HG03066 (cell line): ENCODE measurements around the gene OR1J2.
"Not testable (repeated sequence)": the region's sequence is repeated elsewhere in the genome, so short reads cannot be mapped to it uniquely, and the experiment has no call there.

Source experiments
- ATAC-seq: cut with Tn5 transposase; IDR thresholded peaks from one replicate; pipeline ENCODE4 v1.9.1; 2021; ENCODE audit warnings: low read depth; ENCODE audit not compliant: unreplicated experiment

OR1J2 gene, protein sequence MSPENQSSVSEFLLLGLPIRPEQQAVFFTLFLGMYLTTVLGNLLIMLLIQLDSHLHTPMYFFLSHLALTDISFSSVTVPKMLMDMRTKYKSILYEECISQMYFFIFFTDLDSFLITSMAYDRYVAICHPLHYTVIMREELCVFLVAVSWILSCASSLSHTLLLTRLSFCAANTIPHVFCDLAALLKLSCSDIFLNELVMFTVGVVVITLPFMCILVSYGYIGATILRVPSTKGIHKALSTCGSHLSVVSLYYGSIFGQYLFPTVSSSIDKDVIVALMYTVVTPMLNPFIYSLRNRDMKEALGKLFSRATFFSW

DNA sequence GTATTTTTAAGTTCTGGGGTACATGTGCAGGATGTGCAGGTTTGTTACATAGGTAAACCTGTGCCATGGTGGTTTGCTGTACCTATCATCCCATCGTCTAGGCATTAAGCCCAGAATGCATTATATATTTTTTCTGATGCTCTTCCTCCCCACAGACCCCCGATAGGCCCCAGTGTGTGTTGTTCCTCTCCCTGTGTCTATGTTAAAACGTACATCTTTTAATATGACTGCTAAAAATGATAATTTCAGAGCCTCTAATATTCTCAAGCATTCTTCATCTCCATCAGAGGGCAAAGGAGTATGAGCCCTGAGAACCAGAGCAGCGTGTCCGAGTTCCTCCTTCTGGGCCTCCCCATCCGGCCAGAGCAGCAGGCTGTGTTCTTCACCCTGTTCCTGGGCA lies at the start of gene OR1J2:
TSS of gene OR1J2 (plus strand) at position 301 of the 400 bp plus-strand sequence. CDS start at position 301, 0 bp downstream.
- no peak for ATAC-seq

DNA sequence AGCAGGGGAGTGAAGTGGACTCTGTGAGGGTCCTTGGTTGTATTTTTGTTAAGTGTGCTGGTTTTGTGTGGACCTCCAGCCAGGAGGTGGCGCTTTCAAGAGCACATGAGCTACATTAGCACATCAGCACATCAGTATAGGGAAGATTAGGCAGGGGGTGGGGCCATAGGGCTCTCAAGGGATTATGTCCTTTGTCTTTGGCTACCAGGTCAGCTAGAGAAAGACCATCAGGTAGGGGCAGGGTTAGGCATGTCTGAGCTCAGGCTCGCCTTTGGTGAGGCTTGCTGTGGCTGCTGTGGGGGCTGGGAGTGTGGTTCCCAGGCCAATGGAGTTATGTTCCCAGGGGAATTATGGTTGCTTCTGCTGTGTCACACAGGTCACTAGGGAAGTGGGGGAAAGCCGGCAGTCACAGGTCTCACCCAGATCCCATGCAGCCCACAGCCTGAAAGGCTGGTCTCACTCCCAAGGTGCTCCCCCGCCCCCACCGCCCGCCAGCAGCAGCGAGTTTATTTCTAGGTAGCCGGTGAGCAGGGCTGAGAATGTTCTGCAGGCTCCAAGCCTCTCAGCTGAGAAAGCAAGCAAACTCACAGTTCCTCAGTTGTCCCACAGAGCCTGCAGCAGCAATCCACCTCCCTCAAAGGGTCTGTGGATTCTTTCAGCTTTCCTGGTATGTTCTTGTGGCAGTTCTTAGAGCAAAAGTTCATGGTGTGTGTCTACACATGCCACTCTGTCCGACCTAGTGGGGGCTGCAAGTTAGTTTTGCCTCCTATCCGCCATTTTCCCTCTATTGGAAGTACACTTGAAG lies 46.6 kb upstream of the OR1J2 start:
- ATAC-seq: no peak

DNA sequence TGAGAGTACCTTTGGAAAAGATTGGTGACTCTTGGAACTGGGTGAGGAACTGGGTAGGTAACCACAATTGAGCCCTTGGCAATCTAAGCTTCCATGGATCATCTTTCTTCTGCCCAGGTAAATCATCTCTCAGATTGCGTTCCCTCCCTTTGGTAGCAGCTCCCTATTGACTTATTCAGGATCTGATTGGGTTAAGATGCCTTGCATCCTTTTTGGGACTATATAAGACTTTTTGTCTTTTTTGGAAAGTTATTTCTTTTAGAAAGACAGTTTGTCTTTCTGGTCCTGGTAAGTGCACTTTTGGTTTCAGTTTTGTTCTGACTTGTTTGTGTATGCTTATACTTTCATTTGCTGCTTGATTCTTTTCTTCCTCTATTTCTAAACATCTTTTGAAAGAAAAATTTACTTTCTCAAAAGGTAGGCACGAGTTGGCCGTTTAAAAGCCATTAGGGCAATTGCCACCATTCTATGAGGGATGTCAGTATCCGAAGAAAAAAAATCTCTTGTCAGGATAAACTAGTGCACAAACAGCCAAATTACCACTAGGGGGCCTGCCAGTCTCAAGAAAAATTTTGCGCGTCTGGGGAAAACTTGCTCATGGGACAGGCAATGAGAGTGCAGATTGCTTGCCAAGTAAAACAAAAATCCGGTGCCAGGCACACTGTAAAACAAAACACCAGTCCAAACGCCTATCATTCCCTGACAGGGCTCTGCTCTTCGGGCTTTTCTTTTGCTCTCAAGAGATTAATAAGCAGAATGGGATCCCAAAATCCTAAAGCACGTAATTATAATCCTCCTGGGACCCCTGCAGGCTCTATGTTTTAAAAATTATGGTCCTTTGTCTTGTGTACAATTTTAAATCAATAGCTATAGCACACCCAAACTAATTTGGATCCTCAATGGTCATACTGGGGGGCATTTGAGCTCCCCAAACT lies 45.7 kb upstream of the OR1J2 start:
- ATAC-seq: peak; percentile 82

DNA sequence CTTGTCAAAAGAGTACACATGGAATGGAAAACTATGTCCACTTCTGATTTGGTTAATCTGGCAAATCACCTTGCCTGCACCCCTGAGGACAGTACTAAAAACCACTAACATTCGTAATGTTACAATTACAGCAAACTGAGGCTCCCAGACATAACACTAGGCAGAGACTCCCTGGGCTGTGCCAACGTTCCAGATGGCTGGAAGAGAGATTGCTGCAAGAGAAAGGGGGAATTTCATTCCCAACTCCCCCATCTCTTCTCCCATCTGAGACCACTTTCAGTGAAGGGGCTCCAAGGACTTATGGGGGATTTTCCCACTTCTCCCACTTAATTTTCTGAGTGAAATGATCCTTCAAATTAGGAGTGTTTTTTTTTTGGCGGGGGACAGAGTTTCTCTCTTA lies 44.1 kb upstream of the OR1J2 start:
- ATAC-seq: no peak

DNA sequence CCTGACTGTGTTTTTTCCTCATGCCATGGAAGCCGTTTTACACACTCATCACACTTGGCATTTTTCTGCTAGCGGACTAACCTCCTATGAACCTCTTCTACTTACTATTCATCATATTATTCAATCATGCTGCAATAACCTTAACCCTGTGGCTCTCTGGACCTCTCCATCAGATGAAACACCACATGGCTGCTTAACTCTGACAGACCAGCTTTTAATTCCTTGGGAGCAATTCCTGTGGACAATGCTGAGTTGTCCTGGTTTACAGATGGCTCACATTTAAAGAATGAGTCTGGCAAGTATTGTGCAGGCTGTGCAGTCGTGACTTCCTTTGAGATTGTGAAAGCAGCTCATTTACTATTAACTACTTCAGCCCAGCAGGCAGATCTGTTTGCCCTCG lies 41.9 kb upstream of the OR1J2 start:
- ATAC-seq: no peak

DNA sequence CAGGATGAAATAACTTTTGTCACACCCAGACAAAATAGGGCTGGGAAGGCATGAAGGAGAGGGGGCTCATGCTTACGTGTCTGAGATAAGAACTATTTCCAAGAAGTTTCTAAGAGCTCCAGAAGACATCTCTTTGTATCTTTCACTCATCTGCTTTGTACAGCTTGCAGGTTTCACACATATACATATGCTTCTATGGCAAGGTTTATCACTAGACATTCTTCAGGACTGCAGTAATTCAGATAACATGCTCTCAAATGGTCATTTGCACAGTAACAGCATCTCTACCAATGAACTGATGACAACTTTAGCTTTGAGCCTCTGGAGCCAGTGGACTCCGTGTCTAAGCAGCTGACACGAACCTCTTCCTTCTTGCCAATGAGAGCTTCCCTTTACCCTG lies 36.0 kb upstream of the OR1J2 start:
- no peak for ATAC-seq

DNA sequence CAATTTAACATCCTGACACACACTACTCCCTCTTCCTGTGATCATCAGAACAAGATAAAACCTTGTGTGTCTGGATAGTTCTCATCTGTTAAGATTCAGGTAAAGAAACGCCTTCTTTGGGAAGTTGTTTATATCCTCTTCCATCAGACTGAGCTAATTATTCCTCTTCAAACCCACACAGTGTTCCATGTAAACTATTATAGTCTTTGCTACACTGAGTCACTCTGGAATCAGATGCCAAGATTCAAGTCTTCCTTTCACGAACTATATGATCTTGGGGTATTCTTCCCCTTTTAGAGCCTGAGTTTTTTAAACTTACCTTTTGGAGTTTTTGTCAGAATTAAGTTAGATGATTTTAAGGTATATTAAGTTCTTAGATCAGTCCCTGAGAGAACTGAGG lies 34.9 kb upstream of the OR1J2 start:
- no peak for ATAC-seq

DNA sequence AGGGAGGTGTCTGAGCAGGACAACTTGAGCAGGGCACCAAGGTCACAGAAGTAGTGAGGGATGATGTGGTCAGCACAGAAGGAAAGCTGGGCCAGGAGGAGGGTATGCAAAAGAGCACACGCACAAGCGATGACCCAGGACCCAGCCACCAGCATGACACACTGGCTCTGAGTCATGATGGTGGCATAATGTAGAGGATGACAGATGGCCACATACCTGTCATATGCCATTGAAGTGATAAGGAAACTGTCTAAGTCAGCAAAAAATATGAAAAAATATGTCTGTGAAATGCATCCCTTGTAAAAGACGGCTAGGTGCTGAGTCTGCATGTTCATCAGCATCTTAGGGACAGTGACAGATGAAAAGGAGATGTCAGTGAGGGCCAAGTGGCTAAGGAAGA lies 33.3 kb upstream of the OR1J2 start:
- ATAC-seq: no peak

DNA sequence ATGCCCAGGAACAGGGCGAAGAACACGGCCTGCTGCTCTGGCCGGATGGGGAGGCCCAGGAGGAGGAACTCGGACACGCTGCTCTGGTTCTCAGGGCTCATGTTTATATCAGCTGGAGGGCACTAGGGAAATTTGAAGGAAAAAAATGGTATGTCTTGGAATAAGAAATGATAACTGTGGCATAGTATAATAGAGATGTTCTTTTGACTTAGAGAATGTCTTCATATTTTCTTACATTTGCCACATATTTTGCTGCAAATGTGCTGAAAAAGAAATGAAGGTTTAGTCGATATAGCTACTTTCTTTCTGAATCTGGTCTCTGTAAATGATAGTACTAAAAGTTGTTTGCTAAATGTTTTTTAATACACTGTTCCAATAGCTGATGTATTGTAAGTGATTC lies 32.8 kb upstream of the OR1J2 start, which contains the start of gene OR1J1:
TSS of gene OR1J1 (minus strand) at position 101 of the 400 bp plus-strand sequence. CDS start at position 101, 0 bp downstream.
- ATAC-seq: no peak

DNA sequence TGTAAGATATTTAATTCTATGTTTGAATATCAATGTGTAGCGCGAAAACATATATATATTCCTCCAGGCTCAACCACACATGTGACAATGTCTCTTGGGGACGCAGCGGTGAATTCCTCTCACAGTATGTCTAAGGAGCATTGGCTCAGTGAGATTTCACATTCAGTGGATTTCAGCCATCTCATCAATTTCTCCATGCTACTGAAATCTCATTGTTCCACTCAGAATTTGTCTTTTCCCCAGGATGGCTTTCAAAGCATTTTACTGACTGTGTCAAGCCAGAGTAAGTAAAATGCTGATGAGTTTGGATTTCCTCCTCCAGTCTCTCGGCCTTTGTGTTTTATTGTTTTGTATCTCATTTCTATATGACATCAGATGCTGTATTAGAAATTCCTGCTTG lies 31.5 kb upstream of the OR1J2 start:
- no peak for ATAC-seq

DNA sequence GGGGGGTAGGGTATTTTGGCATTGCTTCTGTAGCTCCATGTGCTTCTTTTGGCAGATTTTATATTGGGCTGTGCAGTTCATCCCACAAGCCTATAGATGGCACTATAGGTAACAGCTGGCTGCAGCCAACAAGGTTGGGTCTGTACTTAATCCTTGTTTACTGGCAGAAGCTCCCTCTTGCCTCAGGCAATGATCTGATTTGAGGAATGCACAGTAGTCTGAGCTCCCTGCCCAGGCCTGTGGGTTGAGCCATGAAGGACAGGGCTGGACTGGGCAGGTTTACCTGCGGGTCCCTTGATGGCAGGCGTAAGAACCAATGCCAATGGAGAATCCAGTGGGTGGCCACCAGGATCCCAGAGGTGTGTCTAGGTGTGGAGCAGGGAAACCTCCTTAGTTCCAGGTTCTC lies 11.7 kb upstream of the OR1J2 start:
- ATAC-seq: no peak

DNA sequence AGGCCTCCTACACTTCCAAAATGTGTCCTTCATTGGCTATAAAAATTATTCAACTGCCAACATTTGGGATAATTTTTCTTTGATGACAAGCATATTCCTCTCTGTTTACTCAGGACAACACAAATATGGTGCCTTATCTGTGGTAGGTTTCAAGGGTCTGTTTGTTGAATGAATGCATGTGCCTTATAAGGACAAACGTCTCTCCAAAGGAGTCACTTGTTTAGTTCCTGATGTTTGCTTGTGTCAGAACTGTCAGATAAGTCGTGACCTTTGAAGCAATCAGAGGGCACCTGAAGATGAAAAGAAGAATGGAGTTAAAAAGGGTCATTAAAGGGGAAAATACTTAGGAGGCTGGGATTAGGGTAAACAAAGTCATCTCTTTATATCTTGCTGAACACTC lies 3.6 kb upstream of the OR1J2 start:
- no peak for ATAC-seq

DNA sequence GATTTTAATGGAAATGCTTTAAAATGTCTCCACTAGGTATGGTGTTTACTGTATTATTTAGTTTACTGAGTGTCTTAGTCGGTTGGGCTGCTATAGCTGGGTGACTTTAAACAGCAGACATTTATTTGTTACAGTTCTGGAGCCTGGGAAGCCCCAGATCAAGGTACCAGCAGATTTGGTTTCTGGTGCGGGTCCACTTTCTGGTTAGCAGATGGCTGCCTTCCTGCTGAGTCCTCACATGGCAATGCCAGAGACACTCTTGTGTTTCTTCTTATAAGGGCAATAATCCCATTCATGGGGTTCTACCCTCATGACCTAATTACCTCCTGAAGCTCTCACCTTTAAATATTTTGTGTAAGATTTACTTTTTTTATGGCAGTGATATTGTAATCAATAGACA lies 7.6 kb downstream of the OR1J2 start:
- ATAC-seq: no peak

DNA sequence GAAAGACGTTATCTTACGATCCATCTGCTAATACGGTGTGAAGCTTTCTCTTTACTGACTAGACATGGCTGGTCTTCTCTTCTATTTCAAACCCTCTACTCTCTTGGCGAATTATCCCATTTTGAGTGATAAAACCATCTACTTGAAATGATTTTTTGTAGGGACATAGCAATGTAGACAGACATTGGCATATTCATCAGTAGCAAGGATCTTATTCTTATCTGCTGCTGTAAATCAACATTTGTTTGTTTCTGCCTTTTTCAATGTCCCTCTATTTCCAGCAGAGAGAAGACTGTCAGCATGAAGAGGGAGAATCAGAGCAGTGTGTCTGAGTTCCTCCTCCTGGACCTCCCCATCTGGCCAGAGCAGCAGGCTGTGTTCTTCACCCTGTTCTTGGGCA lies 8.2 kb downstream of the OR1J2 start, which contains the start of gene OR1J4:
TSS of gene OR1J4 (plus strand) at position 301 of the 400 bp plus-strand sequence. CDS start at position 301, 0 bp downstream.
- no peak for ATAC-seq

DNA sequence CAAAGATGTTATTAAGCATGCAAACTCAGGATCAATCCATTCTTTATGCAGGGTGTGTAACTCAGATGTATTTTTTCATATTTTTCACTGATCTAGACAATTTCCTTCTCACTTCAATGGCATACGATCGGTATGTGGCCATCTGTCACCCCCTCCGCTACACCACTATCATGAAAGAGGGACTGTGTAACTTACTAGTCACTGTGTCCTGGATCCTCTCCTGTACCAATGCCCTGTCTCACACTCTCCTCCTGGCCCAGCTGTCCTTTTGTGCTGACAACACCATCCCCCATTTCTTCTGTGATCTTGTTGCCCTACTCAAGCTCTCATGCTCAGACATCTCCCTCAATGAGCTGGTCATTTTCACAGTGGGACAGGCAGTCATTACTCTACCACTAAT lies 8.8 kb downstream of the OR1J2 start:
- no peak for ATAC-seq

DNA sequence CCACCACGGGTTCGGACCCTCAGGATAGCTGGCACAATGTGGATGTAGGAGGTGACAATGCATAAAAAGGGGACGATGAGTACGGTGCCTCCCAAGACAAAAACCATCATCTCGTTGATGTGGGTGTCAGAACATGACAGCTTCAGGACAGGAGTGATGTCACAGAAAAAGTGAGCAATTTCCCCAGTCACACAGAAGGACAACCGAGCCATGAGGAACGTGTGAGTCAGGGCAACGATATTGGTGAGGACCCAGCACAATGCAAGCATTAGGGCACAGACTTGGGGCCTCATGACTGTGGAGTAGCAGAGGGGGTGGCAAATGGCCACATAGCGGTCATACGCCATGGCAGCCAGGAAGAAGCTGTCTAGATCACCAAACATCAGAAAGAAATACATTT lies 16.0 kb downstream of the OR1J2 start:
- no peak for ATAC-seq

DNA sequence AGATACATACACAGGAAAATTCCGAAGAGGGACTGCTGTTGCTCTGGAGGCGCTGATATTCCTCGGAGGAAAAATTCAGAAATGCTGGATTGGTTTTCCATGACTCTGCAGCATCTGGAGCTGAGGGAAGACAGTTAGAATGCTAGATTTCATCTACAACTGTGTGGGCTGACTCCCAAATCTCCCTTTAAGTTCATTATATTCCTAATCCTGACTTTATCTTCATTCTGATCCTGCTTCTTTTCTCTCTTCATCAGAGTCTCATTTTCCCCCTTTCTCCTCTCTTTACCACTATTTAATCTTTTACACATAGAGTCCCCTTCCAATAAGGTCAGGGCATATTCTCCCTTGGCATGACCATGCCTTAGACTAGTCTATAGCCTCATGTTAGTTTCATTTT lies 16.6 kb downstream of the OR1J2 start, which contains the start of gene OR1N1:
TSS of gene OR1N1 (minus strand) at position 101 of the 400 bp plus-strand sequence. CDS start at position 101, 0 bp downstream.
- ATAC-seq: no peak

DNA sequence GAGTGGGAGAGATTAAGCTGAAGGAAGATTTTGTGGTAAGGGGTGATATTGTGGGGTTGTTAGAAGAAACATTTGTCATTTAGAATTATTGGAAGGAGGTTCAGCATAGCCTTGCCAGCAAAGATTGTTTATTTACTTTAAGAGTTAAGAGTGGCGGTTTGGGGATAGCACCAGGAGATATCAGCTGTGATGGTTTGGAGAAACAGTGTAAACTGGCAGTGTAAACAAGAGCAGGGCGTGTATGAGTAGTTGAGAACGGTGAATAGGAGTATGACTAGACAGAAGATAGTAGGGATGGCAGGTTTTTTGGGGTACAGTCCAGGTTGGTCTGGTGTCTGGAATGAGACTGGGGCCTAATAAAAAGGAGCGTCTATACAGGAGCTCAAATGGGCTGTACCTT lies 20.6 kb downstream of the OR1J2 start:
- not testable (repeated sequence) for ATAC-seq

DNA sequence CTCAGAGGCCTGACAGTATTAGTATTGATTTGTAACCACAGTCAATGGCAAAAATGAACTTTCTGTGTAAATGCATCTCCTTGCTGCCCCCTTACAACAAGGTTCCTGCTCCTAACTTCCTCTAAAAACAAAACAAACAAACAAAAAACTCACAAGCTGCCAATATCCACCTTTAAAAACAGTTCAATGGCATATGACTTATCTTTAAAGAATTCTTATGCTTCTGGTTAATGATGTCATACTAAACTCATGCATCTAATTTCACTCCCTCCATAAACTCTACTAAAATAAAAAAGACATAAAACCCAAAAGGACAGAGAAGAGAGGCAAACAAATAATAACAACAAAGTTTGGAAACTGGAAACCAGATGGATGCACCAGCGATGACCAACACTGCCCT lies 25.5 kb downstream of the OR1J2 start:
- no peak for ATAC-seq

DNA sequence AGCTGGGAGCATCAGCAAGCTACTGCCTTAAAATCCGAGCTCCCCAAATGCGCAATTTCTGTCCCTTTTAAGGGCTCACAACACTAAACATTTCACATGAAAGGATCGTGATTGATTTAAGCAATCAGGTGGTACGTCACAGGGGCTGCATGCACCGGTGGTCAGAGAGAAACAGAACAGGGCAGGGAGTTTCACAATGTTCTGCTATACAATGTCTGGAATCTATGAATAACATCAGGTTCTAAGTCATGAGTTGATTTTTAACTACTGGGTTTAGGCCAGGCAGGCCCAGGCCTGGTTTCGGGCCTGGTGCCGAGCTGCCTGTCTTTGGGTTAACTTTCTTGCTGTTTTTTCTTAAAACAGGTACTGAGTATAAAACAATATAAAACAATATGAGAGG lies 26.5 kb downstream of the OR1J2 start:
- not testable (repeated sequence) for ATAC-seq

DNA sequence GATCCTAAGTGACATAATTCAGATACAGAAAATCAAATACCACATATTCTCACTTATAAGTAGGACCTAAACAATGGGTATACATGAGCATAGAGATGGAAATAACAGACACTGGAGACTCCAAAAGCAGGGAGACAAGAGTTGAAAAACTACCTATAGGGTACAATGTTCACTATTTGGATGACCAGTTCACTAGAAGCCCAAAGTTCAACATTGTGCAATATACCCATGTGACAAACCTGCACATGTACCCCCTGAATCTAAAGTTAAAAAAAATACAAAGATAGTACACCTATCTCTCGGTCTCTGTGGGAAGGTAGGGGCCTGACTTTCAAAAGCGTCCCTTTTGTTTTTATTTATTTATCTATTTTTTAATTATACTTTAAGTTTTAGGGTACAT lies 28.2 kb downstream of the OR1J2 start:
- no peak for ATAC-seq
